ENCODE measurements around the gene SMKR1.
"Not testable (repeated sequence)": the region's sequence is repeated elsewhere in the genome, so short reads cannot be mapped to it uniquely, and the experiment has no call there.

The SMKR1 gene

DNA sequence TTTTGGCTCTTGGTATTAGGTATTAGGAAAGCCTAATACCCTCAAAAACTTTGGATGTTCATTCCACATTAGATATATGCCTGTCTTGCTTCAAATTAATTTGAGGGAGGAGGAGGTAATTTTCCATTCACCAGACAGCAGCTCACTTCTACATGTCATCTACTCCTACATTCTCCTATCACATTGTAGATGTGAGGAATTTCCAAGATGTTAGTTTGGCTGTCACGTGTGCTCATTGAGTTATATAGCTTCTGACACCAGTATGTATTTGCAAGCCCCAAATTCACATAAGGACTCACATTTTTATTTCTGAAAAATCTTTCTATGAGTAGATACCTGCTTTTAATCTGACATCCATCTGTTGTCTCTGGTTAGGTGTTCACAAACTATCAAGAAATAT is 22.5 kb upstream of the SMKR1 start:
- Mint-ChIP-seq H3K36me3 (ENCODE audit: low read depth) (peaks cover 12% of the 10 kb centered on the region), H3K9me3 (peaks cover 7% of the 10 kb centered on the region), H3K4me3 (no peak overlapping the region), H3K4me1 (no peaks in the 10 kb centered on the region), H3K27me3 (ENCODE audit: low read depth) (no peaks in the 10 kb centered on the region), H3K27ac (no peak overlapping the region)
- TF ChIP-seq, protein P1, sequence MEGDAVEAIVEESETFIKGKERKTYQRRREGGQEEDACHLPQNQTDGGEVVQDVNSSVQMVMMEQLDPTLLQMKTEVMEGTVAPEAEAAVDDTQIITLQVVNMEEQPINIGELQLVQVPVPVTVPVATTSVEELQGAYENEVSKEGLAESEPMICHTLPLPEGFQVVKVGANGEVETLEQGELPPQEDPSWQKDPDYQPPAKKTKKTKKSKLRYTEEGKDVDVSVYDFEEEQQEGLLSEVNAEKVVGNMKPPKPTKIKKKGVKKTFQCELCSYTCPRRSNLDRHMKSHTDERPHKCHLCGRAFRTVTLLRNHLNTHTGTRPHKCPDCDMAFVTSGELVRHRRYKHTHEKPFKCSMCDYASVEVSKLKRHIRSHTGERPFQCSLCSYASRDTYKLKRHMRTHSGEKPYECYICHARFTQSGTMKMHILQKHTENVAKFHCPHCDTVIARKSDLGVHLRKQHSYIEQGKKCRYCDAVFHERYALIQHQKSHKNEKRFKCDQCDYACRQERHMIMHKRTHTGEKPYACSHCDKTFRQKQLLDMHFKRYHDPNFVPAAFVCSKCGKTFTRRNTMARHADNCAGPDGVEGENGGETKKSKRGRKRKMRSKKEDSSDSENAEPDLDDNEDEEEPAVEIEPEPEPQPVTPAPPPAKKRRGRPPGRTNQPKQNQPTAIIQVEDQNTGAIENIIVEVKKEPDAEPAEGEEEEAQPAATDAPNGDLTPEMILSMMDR (IDR thresholded peaks at IDR 0.05; ENCODE audit: unreplicated experiment in 3 of 3), result no peak

DNA sequence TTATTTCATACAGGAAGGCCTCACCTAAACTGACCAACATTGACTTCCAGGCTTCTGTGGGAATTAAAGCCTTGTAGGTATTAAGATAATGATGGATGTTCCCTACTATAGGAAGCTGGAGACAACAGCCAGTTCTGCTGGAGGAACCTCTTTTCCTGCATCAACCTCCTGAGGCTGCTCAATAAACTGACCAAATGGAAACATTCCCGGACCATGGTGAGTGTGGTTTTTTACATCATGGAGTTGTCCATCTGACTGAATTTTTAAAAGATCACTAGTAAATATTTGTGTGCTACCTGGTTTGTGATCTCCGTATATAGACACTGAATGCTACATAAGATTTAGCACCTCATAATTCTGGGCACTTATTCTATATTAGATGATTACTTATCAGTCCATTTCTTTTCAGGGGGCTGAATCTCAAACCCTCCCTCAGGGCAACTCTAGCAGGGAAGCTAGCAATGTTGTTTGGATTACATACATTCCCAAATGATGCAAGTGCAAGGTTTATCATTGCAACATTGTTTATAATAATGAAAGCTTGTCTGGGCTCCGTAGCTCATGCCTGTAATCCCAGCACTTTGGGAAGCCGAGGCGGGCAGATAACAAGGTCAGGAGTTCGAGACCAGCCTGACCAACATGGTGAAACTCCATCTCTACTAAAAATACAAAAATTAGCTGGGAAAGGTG is 21.5 kb upstream of the SMKR1 start:
- no peak overlapping the region for H3K27ac Mint-ChIP-seq

DNA sequence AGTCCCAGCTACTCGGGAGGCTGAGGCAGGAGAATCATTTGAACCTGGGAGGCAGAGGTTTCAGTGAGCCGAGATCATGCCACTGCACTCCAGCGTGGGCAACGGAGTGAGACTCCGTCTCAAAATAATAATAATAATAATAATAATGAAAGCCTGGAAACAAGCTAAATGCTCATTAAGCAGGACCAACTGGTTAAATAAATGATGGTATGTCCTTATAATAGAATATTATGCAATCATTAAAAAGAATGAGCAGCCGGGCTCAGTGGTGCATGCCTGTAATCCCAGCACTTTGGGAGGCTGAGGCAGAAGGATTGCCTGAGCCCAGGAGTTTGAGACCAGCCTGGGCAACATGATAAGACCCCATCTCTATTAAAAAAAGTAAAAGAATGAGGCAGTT is 21.0 kb upstream of the SMKR1 start:
- H3K36me3 Mint-ChIP-seq (ENCODE audit: low read depth); H3K4me3 Mint-ChIP-seq; H3K27me3 Mint-ChIP-seq (ENCODE audit: low read depth); H3K27ac Mint-ChIP-seq; H3K4me1 Mint-ChIP-seq; H3K9me3 Mint-ChIP-seq: not testable (repeated sequence)

More for the DNA sequence above, 21.5 kb upstream of the SMKR1 start:
- H3K4me3 Mint-ChIP-seq, result no peak overlapping the region
- TF ChIP-seq, protein P1 (IDR thresholded peaks at IDR 0.05; ENCODE audit: unreplicated experiment in 3 of 3), result no peak
- H3K9me3 Mint-ChIP-seq, result peaks cover 5% of the 10 kb centered on the region
- no peaks in the 10 kb centered on the region for H3K27me3 Mint-ChIP-seq (ENCODE audit: low read depth)
- no peaks in the 10 kb centered on the region for H3K4me1 Mint-ChIP-seq
- H3K36me3 Mint-ChIP-seq (ENCODE audit: low read depth), result peaks cover 7% of the 10 kb centered on the region

DNA sequence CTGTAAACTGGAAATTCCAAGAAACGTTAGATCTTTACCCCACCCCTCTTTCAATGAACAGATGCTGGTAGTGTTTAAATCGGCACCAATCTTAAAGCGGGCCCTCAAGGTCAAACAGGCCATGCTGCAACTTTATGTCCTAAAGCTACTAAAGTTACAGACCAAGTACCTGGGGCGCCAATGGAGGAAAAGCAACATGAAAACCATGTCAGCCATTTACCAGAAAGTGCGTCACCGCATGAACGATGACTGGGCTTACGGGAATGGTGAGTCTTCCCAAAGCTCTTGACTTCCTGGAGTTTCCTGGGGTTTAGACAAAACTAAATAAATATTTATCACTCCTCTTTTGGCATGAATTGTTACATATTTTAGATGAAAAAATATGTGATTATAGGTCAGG is 19.6 kb upstream of the SMKR1 start:
- no peak overlapping the region for H3K27ac Mint-ChIP-seq
- H3K27me3 Mint-ChIP-seq (ENCODE audit: low read depth), result no peaks in the 10 kb centered on the region
- TF ChIP-seq, protein P1 (IDR thresholded peaks at IDR 0.05; ENCODE audit: unreplicated experiment in 3 of 3), result no peak
- no peak overlapping the region for H3K4me3 Mint-ChIP-seq
- no peaks in the 10 kb centered on the region for H3K9me3 Mint-ChIP-seq
- H3K36me3 Mint-ChIP-seq (ENCODE audit: low read depth), result peaks cover 6% of the 10 kb centered on the region
- no peaks in the 10 kb centered on the region for H3K4me1 Mint-ChIP-seq

DNA sequence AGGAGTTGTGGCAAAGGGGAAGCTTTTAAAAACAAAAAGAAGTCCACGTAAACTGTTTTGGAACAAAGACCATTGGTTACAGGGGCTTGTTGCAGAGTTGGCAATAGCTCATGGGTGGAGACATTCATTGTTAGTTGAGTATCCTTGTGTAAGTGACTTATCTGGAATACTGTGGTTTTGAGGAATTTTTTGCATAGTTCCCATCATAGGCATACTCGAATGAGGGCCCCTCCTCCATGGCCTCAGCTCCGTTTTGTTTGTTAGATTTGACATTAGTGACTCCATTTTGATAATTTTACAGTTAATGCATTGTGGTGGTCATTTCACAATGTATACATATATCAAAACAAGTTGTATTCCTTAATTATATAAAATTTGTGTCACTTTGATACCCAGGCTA is 12.8 kb upstream of the SMKR1 start:
- Mint-ChIP-seq H3K27me3 (ENCODE audit: low read depth) (no peaks in the 10 kb centered on the region), H3K27ac (no peak overlapping the region), H3K36me3 (ENCODE audit: low read depth) (peaks cover 4% of the 10 kb centered on the region), H3K4me3 (no peak overlapping the region), H3K9me3 (no peaks in the 10 kb centered on the region), H3K4me1 (no peaks in the 10 kb centered on the region)
- TF ChIP-seq, protein P1 (IDR thresholded peaks at IDR 0.05; ENCODE audit: unreplicated experiment in 3 of 3), result no peak

DNA sequence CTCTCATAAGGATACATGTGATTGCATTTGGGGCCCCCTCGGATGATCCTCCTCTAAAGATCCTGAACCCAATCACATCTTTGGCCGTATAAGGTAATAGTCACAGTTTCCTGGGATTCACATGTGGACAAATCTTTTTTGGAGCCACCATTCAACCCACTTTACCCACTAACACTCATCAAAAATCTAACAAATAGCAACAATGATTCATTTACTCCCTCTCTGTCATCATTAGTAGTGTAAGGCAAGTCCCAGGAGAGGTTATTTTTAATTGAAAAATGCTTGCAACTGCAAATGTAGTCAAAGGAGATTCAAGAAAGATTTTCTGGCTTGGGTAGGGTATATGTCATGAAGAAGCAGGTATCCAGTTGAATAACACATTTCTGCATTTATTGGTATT is 9.9 kb upstream of the SMKR1 start:
- Mint-ChIP-seq H3K27me3 (ENCODE audit: low read depth) (no peaks in the 10 kb centered on the region), H3K4me1 (no peaks in the 10 kb centered on the region), H3K9me3 (no peaks in the 10 kb centered on the region), H3K27ac (no peak overlapping the region), H3K4me3 (no peak overlapping the region), H3K36me3 (ENCODE audit: low read depth) (peaks cover under 1% of the 10 kb centered on the region)
- TF ChIP-seq, protein P1 (IDR thresholded peaks at IDR 0.05; ENCODE audit: unreplicated experiment in 3 of 3), result no peak

Measured in nephron (organoid).